NCI-H146 treated with DMSO at 0.1 percent for 48 hours (cell line): ENCODE measurements around the gene TNRC6C.
"Not testable (repeated sequence)": the region's sequence is repeated elsewhere in the genome, so short reads cannot be mapped to it uniquely, and the experiment has no call there.

Experiments used
- DNase-seq: peaks from one replicate; lab custom pipeline; 2025; ENCODE audit not compliant: unreplicated experiment; lab: John Stamatoyannopoulos, UW

TNRC6C gene

DNA sequence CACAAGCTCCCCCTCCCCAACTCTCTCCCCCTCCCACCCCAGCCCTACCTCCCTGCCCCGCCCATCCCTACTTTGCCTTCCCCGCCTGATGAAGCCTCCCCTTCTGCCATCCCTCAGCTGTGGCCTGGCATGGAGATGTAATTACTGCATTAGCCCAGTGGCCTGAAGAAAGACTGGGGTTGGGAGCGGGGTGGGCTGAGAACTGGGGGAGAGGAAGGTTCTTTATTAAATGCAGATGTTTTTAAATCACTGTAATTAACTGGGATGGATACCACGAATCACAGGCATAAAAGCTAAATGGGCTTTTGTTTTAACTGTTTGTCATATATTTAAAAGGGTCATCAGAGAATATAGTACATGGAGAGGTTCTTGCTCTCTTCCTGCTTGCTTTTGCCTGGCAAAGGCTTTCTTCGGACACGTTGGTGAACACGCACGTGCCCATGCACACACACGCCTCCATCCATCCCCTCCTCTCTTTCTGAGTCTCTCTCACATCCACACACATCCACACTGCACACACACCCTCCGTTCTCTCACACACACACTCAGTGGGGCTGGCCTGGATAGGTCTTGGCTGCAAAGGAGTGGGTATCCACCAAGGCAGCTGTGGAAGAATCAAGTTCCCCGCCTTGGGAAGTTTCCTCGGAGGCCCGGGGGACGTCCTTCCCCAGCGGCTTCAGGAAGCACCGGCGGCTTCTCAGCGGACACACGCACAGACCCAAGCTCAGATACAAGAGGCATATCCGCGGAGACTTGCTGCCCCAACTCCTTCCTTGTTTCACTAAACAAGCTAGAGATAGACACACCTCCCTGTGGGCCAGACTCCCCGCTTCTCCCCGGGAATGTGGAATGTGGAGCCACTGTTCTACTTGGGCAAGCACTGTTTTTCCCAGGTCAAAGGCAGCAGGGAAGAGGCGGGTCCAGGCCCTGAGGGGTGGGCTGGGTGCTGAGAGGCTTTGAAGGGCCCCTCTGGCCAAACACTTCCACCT lies 27.4 kb upstream of the TNRC6C start:
- DNase-seq: no peak

- DNase-seq: no peak
Observed at GRCh38 chr17:77933777-77934398, 24.6 kb upstream of the TNRC6C start.

DNA sequence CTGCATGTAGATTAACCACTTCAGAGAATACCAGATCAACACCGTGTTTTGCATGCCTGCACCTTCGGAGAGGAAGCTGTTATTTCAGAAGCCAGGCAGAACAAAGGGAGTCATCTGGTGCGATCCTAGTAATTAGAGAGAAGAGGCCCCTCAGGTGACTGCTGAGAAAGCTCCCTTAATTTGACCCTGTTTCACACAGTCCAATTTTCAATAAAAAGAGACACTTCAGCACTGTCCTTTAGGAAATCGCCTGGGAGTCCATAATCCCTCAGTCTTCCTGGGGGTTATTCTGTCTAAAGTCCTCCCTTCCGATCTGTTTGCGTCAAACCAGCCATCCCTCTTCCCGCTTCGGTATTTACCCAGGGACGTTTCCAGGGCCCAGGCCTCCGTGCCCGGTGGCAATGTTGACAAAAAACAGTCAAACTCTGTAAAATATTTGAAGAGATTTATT lies 23.4 kb upstream of the TNRC6C start:
- peak; percentile 54 for DNase-seq

DNA sequence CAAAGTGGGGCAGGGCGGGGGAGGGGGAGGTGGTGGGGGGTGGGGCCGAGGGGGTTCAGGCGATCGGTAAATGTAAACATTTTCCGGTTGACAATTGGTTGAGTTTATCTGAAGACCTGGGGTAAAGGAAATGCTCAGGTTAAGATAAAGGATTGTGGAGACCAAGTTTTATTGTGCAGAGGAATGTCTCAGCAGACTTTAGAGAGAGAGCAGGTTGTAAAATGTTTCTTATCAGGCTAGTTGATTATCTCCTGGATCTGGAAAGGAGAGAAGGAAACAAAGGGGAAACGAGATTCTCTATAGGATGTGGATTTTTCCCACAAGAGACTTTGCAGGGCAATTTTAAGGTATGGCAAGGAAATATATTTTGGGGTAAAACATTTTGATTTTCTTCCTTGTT lies 22.8 kb upstream of the TNRC6C start:
- not testable (repeated sequence) for DNase-seq

GRCh38 chr17:77936881-77937280 lies 21.6 kb upstream of the TNRC6C start:
- no peak for DNase-seq

GRCh38 chr17:77941004-77941403 lies 17.5 kb upstream of the TNRC6C start:
- DNase-seq: no peak

DNA sequence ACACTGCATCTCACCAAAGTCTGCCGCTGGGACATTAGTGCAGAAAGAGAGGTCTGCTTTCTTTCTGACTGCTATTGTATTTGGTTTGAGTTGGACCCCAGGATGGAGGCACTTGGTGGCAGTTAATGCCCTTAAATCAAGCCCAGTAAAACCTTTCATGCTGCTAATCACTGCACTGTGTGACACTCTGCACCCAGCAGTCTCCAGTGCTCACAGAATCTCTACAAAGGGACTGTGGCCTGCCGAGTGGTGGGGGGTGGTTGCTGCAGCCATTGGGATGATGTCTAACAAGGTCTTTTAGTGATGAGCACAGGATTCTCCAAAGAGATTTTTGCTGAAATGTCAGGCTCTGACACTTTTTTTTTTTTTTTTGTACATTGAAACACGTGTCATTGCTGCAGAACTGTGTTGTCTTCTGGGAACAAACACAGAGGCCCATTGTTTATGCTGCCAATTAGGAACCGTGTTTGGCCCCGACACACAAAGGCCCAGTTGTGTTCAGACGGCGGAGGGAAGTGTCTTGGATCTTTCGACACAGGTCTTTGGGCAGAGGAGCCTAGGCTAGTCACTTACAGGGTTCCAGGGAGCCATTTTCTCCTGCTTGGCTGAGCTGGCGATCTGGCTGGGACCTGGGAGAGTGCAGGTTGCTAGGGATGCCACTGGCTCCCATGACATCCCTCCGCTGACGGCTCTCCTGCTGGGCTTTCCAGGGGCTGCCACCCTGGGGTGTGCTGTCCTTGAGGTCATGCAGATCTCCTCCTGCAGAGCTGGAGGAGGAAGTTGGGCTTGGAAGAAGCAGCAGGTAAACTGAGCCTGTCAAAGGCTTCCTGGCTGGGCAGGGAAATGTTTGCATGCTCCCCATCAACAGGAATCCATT lies 16.2 kb upstream of the TNRC6C start:
- DNase-seq: no peak

DNA sequence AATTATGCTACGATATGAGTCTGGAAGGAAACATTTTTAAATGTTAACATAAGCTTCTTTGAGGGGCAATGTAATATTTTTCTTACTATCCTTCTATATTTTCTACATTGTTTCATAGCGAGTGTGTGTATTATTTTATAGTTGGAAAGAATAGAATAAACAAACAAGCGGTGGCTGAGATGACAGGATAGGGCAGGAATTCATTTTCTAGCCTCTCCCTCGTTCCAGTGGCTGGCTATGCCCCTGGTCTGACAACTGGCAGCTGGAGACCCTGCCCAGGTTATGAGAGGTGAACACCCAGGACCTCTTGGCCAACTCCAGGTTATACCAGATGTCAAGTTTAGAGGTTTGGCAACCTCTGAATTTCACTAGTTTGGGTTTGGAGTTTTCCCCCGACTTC lies 14.5 kb upstream of the TNRC6C start:
- no peak for DNase-seq

DNA sequence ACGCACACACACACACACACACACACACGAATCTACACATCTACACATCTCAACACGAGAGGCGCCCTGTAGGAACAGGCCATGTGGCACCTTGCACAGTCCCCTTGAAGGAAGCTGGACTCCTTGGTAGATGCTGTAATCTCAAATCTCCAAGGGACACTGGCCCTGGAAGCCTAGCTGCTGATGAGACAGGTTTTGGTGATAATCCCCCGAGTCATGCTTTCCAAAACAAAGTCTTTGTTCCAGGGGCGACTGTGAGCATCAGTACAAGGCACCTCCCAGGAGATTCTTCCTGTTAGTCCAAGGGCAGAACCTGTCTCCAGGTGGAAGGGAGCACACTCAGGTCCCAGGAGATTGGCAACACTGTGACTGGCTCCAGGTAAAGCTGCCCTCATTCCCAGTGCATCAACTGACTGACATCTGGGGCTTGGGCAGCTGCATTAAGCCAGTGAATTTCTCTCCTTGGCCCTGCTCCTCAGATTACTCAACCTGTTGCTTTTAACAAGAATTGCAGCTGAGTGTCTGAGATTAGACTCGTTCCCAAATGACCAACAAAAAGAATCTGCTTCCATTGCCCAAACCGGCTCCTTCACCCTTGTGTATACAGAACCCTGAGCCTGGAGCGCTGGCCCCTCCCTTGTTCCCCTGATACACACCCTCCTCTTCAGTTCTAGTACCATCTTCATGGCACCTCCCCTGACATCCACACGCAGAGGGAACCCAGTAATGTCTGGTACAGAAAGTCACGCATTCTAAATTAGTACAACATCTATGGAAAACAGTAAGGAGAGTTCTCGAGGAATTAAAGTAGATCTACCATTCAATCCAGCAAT lies 13.9 kb upstream of the TNRC6C start:
- DNase-seq: no peak

DNA sequence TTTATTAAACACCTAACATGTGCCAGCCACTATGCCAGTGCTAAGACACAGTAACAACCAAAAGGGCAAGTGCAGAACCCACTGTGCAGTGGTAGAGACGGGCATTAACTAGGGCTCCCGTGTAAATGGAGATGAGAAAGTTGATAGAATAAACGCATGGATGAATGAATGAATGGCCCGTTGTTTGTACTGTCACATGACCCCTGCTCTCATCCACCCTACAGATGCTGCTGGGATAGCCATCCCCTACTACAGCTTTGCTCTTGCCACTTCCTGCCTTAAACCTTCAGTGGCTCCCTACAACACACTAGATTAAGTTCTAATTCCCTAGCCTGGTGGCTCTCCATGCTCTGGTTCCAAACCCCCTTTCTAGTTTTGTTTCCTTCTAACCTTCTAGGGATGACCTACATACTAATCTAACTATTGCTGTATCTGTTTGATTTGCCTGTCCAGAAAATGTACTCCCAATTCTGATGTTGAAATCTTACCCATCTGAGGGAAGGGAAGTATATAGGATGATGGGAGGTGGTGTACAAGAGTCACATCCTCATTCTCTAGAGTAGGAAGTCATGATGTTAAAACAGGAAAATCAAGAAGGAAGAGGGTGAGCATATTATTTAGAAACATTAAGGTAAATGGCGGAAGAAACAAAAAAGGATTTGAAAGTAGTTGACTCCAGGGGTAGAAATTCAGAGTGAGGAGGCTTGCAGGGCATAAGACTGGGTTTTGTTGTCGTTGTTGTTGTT lies 11.4 kb upstream of the TNRC6C start:
- DNase-seq: no peak

GRCh38 chr17:77948690-77949114 lies 9.8 kb upstream of the TNRC6C start:
- DNase-seq: peak; percentile 17

DNA sequence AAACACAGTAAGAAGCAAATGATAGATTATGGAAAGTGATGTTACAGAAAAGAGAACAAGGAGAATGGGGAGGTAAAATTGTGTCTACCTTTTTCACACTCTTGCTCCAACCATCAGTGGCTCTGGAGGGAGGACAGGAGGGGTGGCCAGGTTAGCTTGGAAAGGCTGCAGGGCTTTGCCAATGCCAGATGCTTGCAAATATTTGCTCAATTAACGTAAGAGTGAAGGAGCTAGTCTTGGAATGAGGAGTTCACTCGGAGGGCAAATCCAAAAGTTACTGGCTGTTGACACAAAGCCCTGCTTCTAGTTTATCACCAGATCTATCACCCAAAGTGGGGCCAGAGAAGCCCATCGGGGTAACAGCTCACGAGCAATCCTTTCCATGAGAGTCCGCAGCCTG lies 7.4 kb upstream of the TNRC6C start:
- DNase-seq: no peak

DNA sequence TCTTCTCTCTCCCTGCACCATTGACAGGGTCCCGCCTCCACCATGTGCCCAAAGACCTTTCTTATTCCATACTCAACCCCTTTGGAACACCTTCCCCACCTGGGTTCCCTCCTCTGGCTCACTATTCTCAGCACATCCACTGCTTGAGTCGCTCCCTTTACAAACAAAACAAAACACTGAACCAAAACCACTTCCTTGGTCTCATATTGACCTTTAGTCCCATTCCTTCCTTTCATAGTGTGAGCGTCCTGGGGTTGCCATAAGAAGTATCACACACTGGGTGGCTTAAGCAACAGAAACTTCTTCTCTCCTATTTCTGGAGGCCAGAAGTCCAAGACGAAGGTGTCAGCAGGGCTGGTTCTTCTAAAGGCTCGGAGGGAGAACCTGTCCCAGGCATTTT lies 6.1 kb upstream of the TNRC6C start:
- no peak for DNase-seq

- peak; percentile 8 for DNase-seq
Observed at GRCh38 chr17:77957235-77957856, 1.2 kb upstream of the TNRC6C start.

GRCh38 chr17:77958716-77959125 lies 218 bp downstream of the TNRC6C start:
- no peak for DNase-seq

GRCh38 chr17:77959126-77959925 lies 823 bp downstream of the TNRC6C start:
- peak; percentile 26 for DNase-seq

GRCh38 chr17:77959926-77960521 lies 1.5 kb downstream of the TNRC6C start:
- peak; percentile 26 for DNase-seq

- no peak for DNase-seq
Observed at GRCh38 chr17:77961741-77962140, 3.2 kb downstream of the TNRC6C start.
